ENCODE results near the gene RPL36. TPM values are rescaled to one million over a fixed set of nuclear protein-coding genes. Genes with fewer than 3 reads are reported as not detected.

Gene RPL36
- total and polyA plus RNA-seq, 2 experiments from 2014 or later, result 637 to 990 TPM

DNA sequence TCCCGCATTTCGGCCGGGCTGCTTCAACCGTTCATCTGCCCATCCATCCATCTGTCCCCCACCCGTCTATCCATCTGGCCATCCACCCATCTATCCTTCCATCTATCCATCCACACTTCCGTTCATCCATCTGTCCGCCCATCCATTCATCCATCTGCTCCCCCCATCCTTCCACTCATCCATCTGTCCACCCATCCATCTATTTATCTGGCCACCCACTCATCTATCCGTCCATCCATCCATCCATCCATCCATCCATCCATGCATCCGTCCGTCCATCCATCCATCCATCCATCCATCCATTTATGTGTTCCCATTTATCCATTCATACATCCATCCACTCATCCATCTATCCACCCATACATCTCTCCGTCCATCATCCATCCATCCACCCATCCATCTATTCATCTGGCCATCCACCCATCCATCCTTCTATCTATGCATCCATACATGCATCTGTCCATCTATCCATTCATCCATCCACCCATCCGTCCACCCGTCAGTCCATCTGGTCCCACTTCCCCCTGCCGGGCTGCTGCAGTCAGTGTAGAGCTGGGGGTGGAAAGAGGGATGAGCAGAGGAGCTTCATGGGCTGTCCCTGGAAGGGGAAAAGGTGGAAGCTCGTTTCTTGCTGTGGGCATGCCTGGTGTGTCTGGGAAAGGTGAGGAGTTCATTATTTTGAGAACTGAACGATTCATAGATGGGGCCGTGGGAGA, 8.5 kb upstream of the RPL36 start:
- H3K4me3 ChIP-seq, result no peak overlapping the region
- peaks cover 13% of the 10 kb centered on the region for H3K79me2 ChIP-seq
- H4K20me1 ChIP-seq (ENCODE audit: insufficient read depth, poor library complexity, severe bottlenecking), result no peaks in the 10 kb centered on the region
- H3K4me2 ChIP-seq, result peak overlapping the region; percentile 89
- 85% methylated on average over 13 of the region's 17 CpGs for WGBS (ENCODE audit: low lambda C conversion rate, missing lambda C conversion rate)
- TF ChIP-seq EZH2phosphoT487 (IDR thresholded peaks at IDR 0.05; ENCODE audit: low read depth, severe bottlenecking, unreplicated experiment), result no peak
- no peak for TF ChIP-seq CTCF (IDR thresholded peaks at IDR 0.05; ENCODE audit: poor library complexity)
- TF ChIP-seq EZH2 (IDR thresholded peaks at IDR 0.05; ENCODE audit: borderline replicate concordance), result no peak
- no peaks in the 10 kb centered on the region for H3K9me2 ChIP-seq (replicated peaks; ENCODE audit: insufficient read depth)
- no peaks in the 10 kb centered on the region for H3K4me1 ChIP-seq (ENCODE audit: insufficient read depth)
- peak; percentile 4 for DNase-seq (ENCODE audit: low spot score)
- H2AFZ ChIP-seq, result peak overlapping the region; percentile 58
- H3K36me3 ChIP-seq (replicated peaks; ENCODE audit: insufficient read depth, low read depth), result no peaks in the 10 kb centered on the region
- H3K27ac ChIP-seq, result no peak overlapping the region
- no peaks in the 10 kb centered on the region for H3K27me3 ChIP-seq
- no peaks in the 10 kb centered on the region for H3K9me3 ChIP-seq (ENCODE audit: low read depth)

GRCh38 chr19:5682107-5682482, 8.0 kb upstream of the RPL36 start:
- H3K4me2 ChIP-seq, result peak overlapping the region; percentile 89
- H3K79me2 ChIP-seq, result peaks cover 13% of the 10 kb centered on the region
- TF ChIP-seq EZH2phosphoT487 (IDR thresholded peaks at IDR 0.05; ENCODE audit: low read depth, severe bottlenecking, unreplicated experiment) (no peak), EZH2 (IDR thresholded peaks at IDR 0.05; ENCODE audit: borderline replicate concordance) (no peak), CTCF (IDR thresholded peaks at IDR 0.05; ENCODE audit: poor library complexity) (no peak)
- H3K4me3 ChIP-seq, result no peak overlapping the region
- H3K27me3 ChIP-seq, result no peaks in the 10 kb centered on the region
- H3K4me1 ChIP-seq (ENCODE audit: insufficient read depth), result no peaks in the 10 kb centered on the region
- no peak overlapping the region for H2AFZ ChIP-seq
- WGBS (ENCODE audit: low lambda C conversion rate, missing lambda C conversion rate), result 92% methylated on average over 3 of the region's 3 CpGs
- H3K9me3 ChIP-seq (ENCODE audit: low read depth), result no peaks in the 10 kb centered on the region
- H3K9me2 ChIP-seq (replicated peaks; ENCODE audit: insufficient read depth), result no peaks in the 10 kb centered on the region
- no peaks in the 10 kb centered on the region for H3K36me3 ChIP-seq (replicated peaks; ENCODE audit: insufficient read depth, low read depth)
- no peaks in the 10 kb centered on the region for H4K20me1 ChIP-seq (ENCODE audit: insufficient read depth, poor library complexity, severe bottlenecking)
- H3K27ac ChIP-seq, result no peak overlapping the region
- no peak for DNase-seq (ENCODE audit: low spot score)

GRCh38 chr19:5683177-5683886, 6.8 kb upstream of the RPL36 start:
- Histone ChIP-seq H3K4me1 (ENCODE audit: insufficient read depth) (no peaks in the 10 kb centered on the region), H3K79me2 (peaks cover 13% of the 10 kb centered on the region), H3K4me3 (no peak overlapping the region), H3K27me3 (no peaks in the 10 kb centered on the region), H3K9me2 (replicated peaks; ENCODE audit: insufficient read depth) (no peaks in the 10 kb centered on the region), H3K27ac (no peak overlapping the region), H4K20me1 (ENCODE audit: insufficient read depth, poor library complexity, severe bottlenecking) (no peaks in the 10 kb centered on the region), H2AFZ (no peak overlapping the region), H3K36me3 (replicated peaks; ENCODE audit: insufficient read depth, low read depth) (no peaks in the 10 kb centered on the region), H3K9me3 (ENCODE audit: low read depth) (no peaks in the 10 kb centered on the region), H3K4me2 (no peak overlapping the region)
- no peak for DNase-seq (ENCODE audit: low spot score)
- no peak for TF ChIP-seq CTCF (IDR thresholded peaks at IDR 0.05; ENCODE audit: poor library complexity)
- no peak for TF ChIP-seq EZH2 (IDR thresholded peaks at IDR 0.05; ENCODE audit: borderline replicate concordance)
- TF ChIP-seq EZH2phosphoT487 (IDR thresholded peaks at IDR 0.05; ENCODE audit: low read depth, severe bottlenecking, unreplicated experiment), result no peak
- 95% methylated on average over 10 of the region's 10 CpGs for WGBS (ENCODE audit: low lambda C conversion rate, missing lambda C conversion rate)

All from hepatocyte (in vitro differentiated cells).